GM23248 (cell line): Measurements from ENCODE around the gene FAM168A. TPM values are rescaled to one million over a fixed set of nuclear protein-coding genes. Genes with fewer than 3 reads are reported as not detected.

Experiments used
- DNase-seq: peaks from one replicate; pipeline ENCODE4 v3.0.0-alpha.2; 2015
- H2AFZ ChIP-seq: fragments of 200-600 bp; sonication (generic); 2 replicates; pipeline ENCODE4 v1.6.1; 2016; ENCODE audit warnings: antibody characterized with exemption
- H3F3A ChIP-seq: fragments of 200-600 bp; sonication (generic); 2 replicates; pipeline ENCODE4 v1.6.1; 2016; ENCODE audit warnings: mild to moderate bottlenecking, antibody characterized with exemption, mixed run types; ENCODE audit not compliant: insufficient read depth
- H3K27ac ChIP-seq: fragments of 200-600 bp; sonication (generic); 2 replicates; pipeline ENCODE4 v1.5.1; 2016; ENCODE audit warnings: mild to moderate bottlenecking
- H3K27me3 ChIP-seq: fragments of 200-600 bp; sonication (generic); replicated peaks from 2 replicates; pipeline ENCODE4 v1.6.1; 2016; ENCODE audit warnings: mild to moderate bottlenecking; ENCODE audit not compliant: insufficient read depth
- H3K36me3 ChIP-seq: fragments of 200-600 bp; sonication (generic); 2 replicates; pipeline ENCODE4 v1.6.1; 2016; ENCODE audit warnings: low read depth, mild to moderate bottlenecking
- H3K4me1 ChIP-seq: fragments of 200-600 bp; sonication (generic); 2 replicates; pipeline ENCODE4 v1.6.1; 2016; ENCODE audit warnings: mild to moderate bottlenecking; ENCODE audit not compliant: insufficient read depth
- H3K4me2 ChIP-seq: fragments of 200-600 bp; sonication (generic); one replicate; pipeline ENCODE4 v1.6.1; 2016; ENCODE audit warnings: mild to moderate bottlenecking; ENCODE audit not compliant: unreplicated experiment
- H3K4me3 ChIP-seq: fragments of 200-600 bp; sonication (generic); 2 replicates; pipeline ENCODE4 v1.5.1; 2016; ENCODE audit warnings: mild to moderate bottlenecking
- H3K79me2 ChIP-seq: fragments of 200-600 bp; sonication (generic); 2 replicates; pipeline ENCODE4 v1.6.1; 2016; ENCODE audit warnings: mild to moderate bottlenecking; ENCODE audit not compliant: insufficient read depth
- H3K9ac ChIP-seq: fragments of 200-600 bp; sonication (generic); 2 replicates; pipeline ENCODE4 v1.6.1; 2016; ENCODE audit warnings: mild to moderate bottlenecking
- H3K9me2 ChIP-seq: fragments of 200-600 bp; sonication (generic); 2 replicates; pipeline ENCODE4 v1.6.1; 2016; ENCODE audit warnings: mixed run types, mild to moderate bottlenecking, moderate library complexity; ENCODE audit not compliant: insufficient read depth
- H3K9me3 ChIP-seq: fragments of 200-600 bp; sonication (generic); one replicate; pipeline ENCODE4 v1.6.1; 2017; ENCODE audit warnings: low read depth
- H4K20me1 ChIP-seq: fragments of 200-600 bp; sonication (generic); 2 replicates; pipeline ENCODE4 v1.6.0; 2016; ENCODE audit not compliant: insufficient read depth
- EZH2 ChIP-seq: fragments of 200-600 bp; sonication (generic); IDR thresholded peaks from 2 replicates; pipeline ENCODE4 v1.6.1; 2018; ENCODE audit warnings: antibody characterized with exemption, mild to moderate bottlenecking; ENCODE audit not compliant: insufficient read depth, poor library complexity, severe bottlenecking
- EZH2phosphoT487 ChIP-seq: fragments of 200-600 bp; sonication (generic); IDR thresholded peaks from 2 replicates; pipeline ENCODE4 v1.6.1; 2018; ENCODE audit warnings: antibody characterized with exemption, moderate library complexity, mild to moderate bottlenecking, low read depth; ENCODE audit not compliant: insufficient read depth
- WGBS, 2 experiments: methylation state at CpG; one replicate each; pipeline ENCODE4 v1.1.6; 2015 to 2017; ENCODE audit warnings: low lambda C conversion rate in 2 of 2, low coverage in 1 of 2; ENCODE audit errors: missing lambda C conversion rate in 2 of 2; 5-methylcytosine and 5-hydroxymethylcytosine counted together
- in situ Hi-C: fragments of 300-500 bp; cut with MboI; formaldehyde crosslinking; loops from 2 replicates; pipeline ENCODE4 v1.15.0; 2020
- polyA plus RNA-seq: library from polyadenylated mRNA; unstranded; fragments of >200 nt; fragmentation: Nextera tagmentation; extraction: Ambion mirVana; gene quantifications from 2 replicates; pipeline ENCODE4 v1.2.1, GENCODE V29; 2016
- total RNA-seq: library from RNA; depleted of rRNA; stranded (reverse); fragments of >200 nt; shearing (Covaris generic); gene quantifications from 2 replicates; pipeline ENCODE4 v1.2.3, GENCODE V29; 2014

Gene FAM168A
- total and polyA plus RNA-seq, 2 experiments from 2014 or later: 9.1 to 26.4 TPM

DNA sequence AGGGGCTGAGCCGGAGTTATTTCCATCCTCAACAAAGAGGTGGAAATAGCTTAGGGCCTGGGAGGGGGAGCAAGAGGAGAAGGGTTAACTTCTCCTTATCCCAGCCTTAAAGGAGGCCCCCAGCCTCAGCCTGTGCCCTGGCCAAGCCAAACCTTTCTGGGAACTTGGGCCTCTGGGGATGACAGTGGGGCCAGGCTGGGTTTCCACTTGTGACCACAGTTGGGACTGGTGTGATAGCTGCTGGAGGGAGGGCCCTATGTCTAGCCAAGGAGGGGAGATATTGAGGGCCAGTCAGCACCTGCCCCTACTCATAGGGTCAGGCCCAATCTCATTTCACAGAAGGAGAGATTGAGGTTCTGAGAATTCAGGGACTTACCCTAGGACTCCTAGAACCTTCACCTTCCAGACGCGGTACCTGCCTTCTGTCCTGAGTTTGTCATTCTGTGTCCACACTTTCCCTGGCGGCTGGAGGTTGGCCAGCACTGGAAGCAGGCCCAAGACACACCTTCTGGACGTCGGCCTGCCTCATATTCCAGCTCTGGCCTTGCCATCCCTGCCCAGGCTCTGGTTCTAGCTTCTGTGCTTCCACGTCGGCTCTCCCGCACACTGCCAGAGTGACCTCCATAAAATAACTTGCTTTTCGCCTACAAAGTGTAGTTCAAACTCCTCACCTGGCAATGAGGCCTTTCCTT lies 218.6 kb downstream of the FAM168A start:
- Histone ChIP-seq H3K27ac (no peak overlapping the region), H3F3A (no peaks in the 10 kb centered on the region), H4K20me1 (no peaks in the 10 kb centered on the region), H3K9ac (no peak overlapping the region), H3K9me2 (no peaks in the 10 kb centered on the region), H3K27me3 (no peaks in the 10 kb centered on the region), H3K9me3 (no peaks in the 10 kb centered on the region), H2AFZ (no peak overlapping the region), H3K4me2 (no peak overlapping the region), H3K4me3 (no peak overlapping the region), H3K79me2 (peaks cover 78% of the 10 kb centered on the region), H3K4me1 (0 out of 2 replicates have a peak, but pooled peaks cover 7% of the 10 kb centered on the region), H3K36me3 (no peaks in the 10 kb centered on the region)
- WGBS, 2 experiments: 95 to 98% methylated on average over 10 of the region's 10 CpGs
- in situ Hi-C loops: no loop called here
- no peak for DNase-seq
- no peak for TF ChIP-seq EZH2phosphoT487
- TF ChIP-seq EZH2: no peak

DNA sequence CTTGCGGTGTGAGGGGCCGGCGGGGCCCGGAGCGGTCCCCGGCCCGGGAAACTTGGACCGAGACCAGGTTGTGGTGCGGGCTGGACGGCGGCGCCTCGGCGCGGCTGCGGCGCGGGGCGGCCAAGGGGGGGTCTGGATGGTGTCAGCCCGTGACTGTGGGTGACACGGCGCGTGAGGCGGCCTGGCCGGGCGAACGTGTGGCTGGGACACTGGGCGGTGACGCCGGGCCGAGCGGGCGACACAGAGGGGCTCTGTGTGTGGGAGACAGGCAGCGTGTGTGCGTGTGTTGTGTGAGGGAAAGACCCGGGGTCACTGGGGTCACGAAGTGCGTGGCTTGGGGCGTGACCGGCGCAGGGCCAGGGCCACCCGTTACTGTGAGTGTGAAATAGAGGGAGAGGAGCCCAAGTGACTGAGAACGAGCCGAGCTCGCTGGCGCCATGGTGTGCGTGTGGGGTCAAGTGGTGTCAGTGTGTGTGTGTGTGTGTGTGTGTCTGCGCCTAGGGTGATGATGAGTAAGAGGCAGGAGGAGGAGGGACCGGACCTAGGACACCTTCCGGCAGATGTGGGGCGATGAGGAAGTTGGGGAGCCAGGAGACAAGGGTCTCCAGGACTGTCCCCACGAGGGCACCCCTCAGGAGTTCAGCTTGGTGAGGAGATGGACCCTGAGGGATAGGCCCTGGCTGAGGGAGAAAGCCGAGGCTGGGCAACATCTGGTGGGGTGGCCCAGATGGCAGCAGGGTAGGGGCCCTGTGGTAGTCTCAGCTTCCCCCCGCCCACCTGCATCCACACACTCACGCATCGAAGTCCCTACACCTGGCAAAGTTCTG lies 220.9 kb downstream of the FAM168A start:
- WGBS, 2 experiments: 7 to 10% methylated on average over 37 to 52 of the region's 56 CpGs

DNA sequence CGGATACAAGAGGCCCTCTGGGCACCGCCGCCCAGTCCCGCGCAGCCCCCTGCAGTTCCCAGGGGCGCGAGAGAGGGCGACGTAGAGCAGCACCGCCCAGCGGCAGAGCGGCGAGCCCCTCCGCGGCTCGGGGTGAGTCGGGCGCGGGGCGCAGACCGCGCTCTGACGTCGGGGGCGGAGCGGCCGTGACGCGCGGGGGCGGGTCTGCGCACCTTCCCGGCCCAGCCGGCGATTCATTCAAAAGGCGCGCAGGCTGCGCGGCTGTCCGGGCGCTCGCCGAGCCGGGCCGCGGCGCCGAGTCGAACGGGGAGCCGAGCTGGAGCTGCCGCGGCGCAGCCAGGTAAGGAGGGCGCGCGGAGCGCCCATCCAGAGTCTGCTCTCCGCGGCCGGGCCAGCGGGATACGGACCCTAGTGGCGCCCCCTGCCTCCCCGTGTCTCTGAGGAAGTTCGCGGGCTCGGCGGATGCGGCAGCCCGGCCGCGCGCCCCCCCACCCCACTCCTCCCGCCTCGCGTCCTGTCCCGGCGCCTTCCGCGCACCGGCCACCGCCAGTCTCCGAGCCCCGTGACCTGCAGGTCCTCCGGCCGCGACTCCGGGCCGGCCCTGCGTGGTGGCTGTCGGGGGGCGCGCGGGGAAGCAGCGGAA lies 221.6 kb downstream of the FAM168A start, which contains the start of gene RELT:
TSS of gene RELT (plus strand) at position 240 of the 643 bp plus-strand sequence. CDS start 12,738 bp downstream, outside the sequence.
- Histone ChIP-seq H4K20me1 (no peaks in the 10 kb centered on the region), H3K79me2 (peaks cover 48% of the 10 kb centered on the region), H3K4me2 (peak within 1 kb of the TSS; percentile 81), H3K36me3 (no peaks in the 10 kb centered on the region), H3K9me3 (no peaks in the 10 kb centered on the region), H3K4me3 (peak within 1 kb of the TSS; percentile 84), H3K27me3 (no peaks in the 10 kb centered on the region), H3K4me1 (0 out of 2 replicates have a peak, but pooled peaks cover 7% of the 10 kb centered on the region), H3K9me2 (no peaks in the 10 kb centered on the region), H3K9ac (peak within 1 kb of the TSS; percentile 98), H3K27ac (peak within 1 kb of the TSS; percentile 87), H2AFZ (peak within 1 kb of the TSS; percentile 78), H3F3A (no peaks in the 10 kb centered on the region; the same call in 1 of the 2 replicates)
- 2% methylated on average over 66 to 77 of the region's 96 CpGs for WGBS, 2 experiments
- in situ Hi-C loops: no loop called here
- TF ChIP-seq EZH2: no peak
- no peak for TF ChIP-seq EZH2phosphoT487
- DNase-seq: peak; percentile 97

More for the DNA sequence above, 220.9 kb downstream of the FAM168A start:
- peak overlapping the region; percentile 61 for H2AFZ ChIP-seq
- H3K27ac ChIP-seq: peak overlapping the region; percentile 87
- 0 out of 2 replicates have a peak, but pooled peaks cover 7% of the 10 kb centered on the region for H3K4me1 ChIP-seq
- in situ Hi-C loops: no loop called here
- TF ChIP-seq EZH2: no peak
- no peak for TF ChIP-seq EZH2phosphoT487
- H3F3A ChIP-seq: no peaks in the 10 kb centered on the region
- H3K79me2 ChIP-seq: peaks cover 55% of the 10 kb centered on the region
- H3K9me3 ChIP-seq: no peaks in the 10 kb centered on the region
- no peaks in the 10 kb centered on the region for H4K20me1 ChIP-seq
- H3K9ac ChIP-seq: peak overlapping the region; percentile 98
- H3K4me3 ChIP-seq: peak overlapping the region; percentile 84
- H3K36me3 ChIP-seq: no peaks in the 10 kb centered on the region
- H3K9me2 ChIP-seq: no peaks in the 10 kb centered on the region
- peak; percentile 90 for DNase-seq
- peak overlapping the region; percentile 81 for H3K4me2 ChIP-seq
- no peaks in the 10 kb centered on the region for H3K27me3 ChIP-seq

DNA sequence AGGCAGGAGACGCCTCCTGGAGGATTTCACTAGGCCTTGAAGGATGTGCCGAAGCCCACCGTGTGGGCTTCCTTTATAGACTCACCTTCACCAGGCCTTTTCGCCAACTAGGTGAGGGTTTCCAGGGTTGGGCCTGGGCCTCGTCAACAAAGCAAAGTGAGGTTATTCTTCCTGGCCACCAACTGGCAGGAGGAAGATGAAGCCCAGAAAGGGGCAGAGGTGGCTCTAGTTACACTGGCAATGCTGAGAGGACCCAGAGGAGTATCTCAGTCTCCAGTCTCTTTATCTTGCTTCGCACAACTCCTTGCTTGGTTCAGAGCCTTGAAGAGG lies 222.1 kb downstream of the FAM168A start:
- Histone ChIP-seq H3K9ac (peak overlapping the region; percentile 55), H4K20me1 (no peaks in the 10 kb centered on the region), H2AFZ (peak overlapping the region; percentile 78), H3K36me3 (no peaks in the 10 kb centered on the region), H3K79me2 (peaks cover 43% of the 10 kb centered on the region), H3K9me2 (no peaks in the 10 kb centered on the region), H3K9me3 (no peaks in the 10 kb centered on the region), H3K27me3 (no peaks in the 10 kb centered on the region), H3K4me3 (no peak overlapping the region), H3K27ac (peak overlapping the region; percentile 37; the same call in 1 of the 2 replicates), H3K4me2 (no peak overlapping the region), H3K4me1 (0 out of 2 replicates have a peak, but pooled peaks cover 7% of the 10 kb centered on the region), H3F3A (no peaks in the 10 kb centered on the region; the same call in 1 of the 2 replicates)
- in situ Hi-C loops: no loop called here
- DNase-seq: no peak
- 75 to 76% methylated on average over 6 of the region's 6 CpGs for WGBS, 2 experiments
- TF ChIP-seq EZH2 (no peak), EZH2phosphoT487 (no peak)
